DND-41 (cell line): ENCODE measurements around the gene SPTLC3.

ENCODE experiments used
- ATAC-seq: fragments of 200-7000 bp; cut with Tn5 transposase; 3 replicates; pipeline ENCODE4 v1.9.1; 2021; ENCODE audit warnings: low read depth; ENCODE audit not compliant: insufficient read depth
- DNase-seq: peaks from one replicate; pipeline ENCODE4 v3.0.0-alpha.2; 2020
- H2AFZ ChIP-seq: 2 replicates; pipeline ENCODE4 v1.6.0; 2012; ENCODE audit warnings: low read depth, low read length
- H3K27ac ChIP-seq: 2 replicates; pipeline ENCODE4 v1.5.1; 2012; ENCODE audit warnings: low read length, inconsistent platforms
- H3K27me3 ChIP-seq: fragments of 200-600 bp; sonication (generic); 2 replicates; pipeline ENCODE4 v1.6.0; 2012; ENCODE audit warnings: low read length, mild to moderate bottlenecking, inconsistent platforms; ENCODE audit not compliant: insufficient read depth, poor library complexity
- H3K36me3 ChIP-seq: 2 replicates; pipeline ENCODE4 v1.5.1; 2012; ENCODE audit warnings: low read length, inconsistent platforms; ENCODE audit not compliant: insufficient read depth
- H3K4me1 ChIP-seq: 2 replicates; pipeline ENCODE4 v1.5.1; 2012; ENCODE audit warnings: mild to moderate bottlenecking, low read length; ENCODE audit not compliant: insufficient read depth
- H3K4me2 ChIP-seq: 2 replicates; pipeline ENCODE4 v1.6.0; 2012; ENCODE audit warnings: mild to moderate bottlenecking, moderate library complexity, low read length, inconsistent platforms; ENCODE audit not compliant: insufficient read depth
- H3K4me3 ChIP-seq, 2 experiments: fragments of 200-600 bp in 1 of 2; shearing (Covaris generic) in 1 of 2; 2 replicates each; pipeline ENCODE4 v1.5.1; 2012 to 2016; ENCODE audit warnings: inconsistent platforms in 2 of 2, low read length in 2 of 2, mild to moderate bottlenecking in 2 of 2, low read depth in 1 of 2, moderate library complexity in 1 of 2
- H3K79me2 ChIP-seq: 2 replicates; pipeline ENCODE4 v1.6.0; 2012; ENCODE audit warnings: low read length, inconsistent platforms; ENCODE audit not compliant: insufficient read depth
- H3K9ac ChIP-seq: 2 replicates; pipeline ENCODE4 v1.6.0; 2012; ENCODE audit warnings: low read depth, mild to moderate bottlenecking, inconsistent platforms, low read length, moderate library complexity
- H3K9me3 ChIP-seq: 2 replicates; pipeline ENCODE4 v1.5.1; 2012; ENCODE audit warnings: low read length, moderate library complexity, mild to moderate bottlenecking, inconsistent platforms; ENCODE audit not compliant: insufficient read depth, severe bottlenecking
- H4K20me1 ChIP-seq: 2 replicates; pipeline ENCODE4 v1.6.0; 2012; ENCODE audit warnings: low read length; ENCODE audit not compliant: insufficient read depth
- CTCF ChIP-seq: IDR thresholded peaks from 2 replicates; pipeline ENCODE4 v1.5.1; 2012; ENCODE audit warnings: borderline replicate concordance, low read length, moderate library complexity, mild to moderate bottlenecking; ENCODE audit not compliant: poor library complexity, severe bottlenecking; ENCODE audit errors: extremely low read depth
- EZH2 ChIP-seq: IDR thresholded peaks from 3 replicates; pipeline ENCODE4 v1.6.1; 2012; ENCODE audit warnings: borderline replicate concordance, low read depth, mild to moderate bottlenecking, moderate library complexity, low read length, inconsistent platforms; ENCODE audit not compliant: severe bottlenecking

The SPTLC3 gene

GRCh38 chr20:13029687-13030375 lies 21.1 kb downstream of the SPTLC3 start:
- DNase-seq: no peak
- TF ChIP-seq EZH2 (no peak), CTCF (no peak)
- no peak for ATAC-seq

GRCh38 chr20:13031751-13032150 lies 23.0 kb downstream of the SPTLC3 start:
- DNase-seq: no peak
- H3K4me2 ChIP-seq: no peak overlapping the region
- no peak overlapping the region for H2AFZ ChIP-seq
- no peaks in the 10 kb centered on the region for H3K36me3 ChIP-seq
- no peaks in the 10 kb centered on the region for H3K79me2 ChIP-seq
- peaks cover 3% of the 10 kb centered on the region for H3K27me3 ChIP-seq
- no peak overlapping the region for H3K9ac ChIP-seq
- no peak overlapping the region for H3K4me3 ChIP-seq
- H3K27ac ChIP-seq: no peak overlapping the region
- no peaks in the 10 kb centered on the region for H3K4me1 ChIP-seq
- H4K20me1 ChIP-seq: no peaks in the 10 kb centered on the region
- TF ChIP-seq EZH2 (no peak), CTCF (no peak)
- ATAC-seq: no peak
- H3K9me3 ChIP-seq: no peaks in the 10 kb centered on the region

More at GRCh38 chr20:13029687-13030375, 21.1 kb downstream of the SPTLC3 start:
- no peak overlapping the region for H2AFZ ChIP-seq
- no peak overlapping the region for H3K4me3 ChIP-seq
- no peak overlapping the region for H3K4me2 ChIP-seq
- H3K79me2 ChIP-seq: no peaks in the 10 kb centered on the region
- H3K27ac ChIP-seq: no peak overlapping the region
- H3K9ac ChIP-seq: no peak overlapping the region
- H3K9me3 ChIP-seq: no peaks in the 10 kb centered on the region
- no peaks in the 10 kb centered on the region for H3K4me1 ChIP-seq
- peaks cover 3% of the 10 kb centered on the region for H3K27me3 ChIP-seq
- H4K20me1 ChIP-seq: no peaks in the 10 kb centered on the region
- no peaks in the 10 kb centered on the region for H3K36me3 ChIP-seq

- Histone ChIP-seq H3K9ac (no peak overlapping the region), H2AFZ (no peak overlapping the region), H3K4me3 (no peak overlapping the region), H3K27me3 (peaks cover 3% of the 10 kb centered on the region), H3K27ac (no peak overlapping the region), H3K79me2 (no peaks in the 10 kb centered on the region), H3K9me3 (no peaks in the 10 kb centered on the region), H3K36me3 (no peaks in the 10 kb centered on the region), H3K4me2 (no peak overlapping the region), H3K4me1 (no peaks in the 10 kb centered on the region), H4K20me1 (no peaks in the 10 kb centered on the region)
- no peak for ATAC-seq
- TF ChIP-seq CTCF (no peak), EZH2 (no peak)
- DNase-seq: no peak
Measured at GRCh38 chr20:13034115-13034514, 25.3 kb downstream of the SPTLC3 start.

GRCh38 chr20:13034936-13035335 lies 26.2 kb downstream of the SPTLC3 start:
- no peak overlapping the region for H3K9ac ChIP-seq
- H2AFZ ChIP-seq: no peak overlapping the region
- no peaks in the 10 kb centered on the region for H3K4me1 ChIP-seq
- no peaks in the 10 kb centered on the region for H4K20me1 ChIP-seq
- no peaks in the 10 kb centered on the region for H3K9me3 ChIP-seq
- H3K27ac ChIP-seq: no peak overlapping the region
- no peak overlapping the region for H3K4me3 ChIP-seq
- TF ChIP-seq EZH2: no peak
- TF ChIP-seq CTCF: no peak
- H3K4me2 ChIP-seq: no peak overlapping the region
- H3K79me2 ChIP-seq: no peaks in the 10 kb centered on the region
- H3K27me3 ChIP-seq: peaks cover under 1% of the 10 kb centered on the region
- DNase-seq (no peak), ATAC-seq (no peak)
- H3K36me3 ChIP-seq: no peaks in the 10 kb centered on the region
